ENCODE measurements around the gene EIF4A3. TPM values are rescaled to one million over a fixed set of nuclear protein-coding genes. Genes with fewer than 3 reads are reported as not detected.

The EIF4A3 gene
- total RNA-seq, 1 experiment from 2014 or later: 155 TPM

DNA sequence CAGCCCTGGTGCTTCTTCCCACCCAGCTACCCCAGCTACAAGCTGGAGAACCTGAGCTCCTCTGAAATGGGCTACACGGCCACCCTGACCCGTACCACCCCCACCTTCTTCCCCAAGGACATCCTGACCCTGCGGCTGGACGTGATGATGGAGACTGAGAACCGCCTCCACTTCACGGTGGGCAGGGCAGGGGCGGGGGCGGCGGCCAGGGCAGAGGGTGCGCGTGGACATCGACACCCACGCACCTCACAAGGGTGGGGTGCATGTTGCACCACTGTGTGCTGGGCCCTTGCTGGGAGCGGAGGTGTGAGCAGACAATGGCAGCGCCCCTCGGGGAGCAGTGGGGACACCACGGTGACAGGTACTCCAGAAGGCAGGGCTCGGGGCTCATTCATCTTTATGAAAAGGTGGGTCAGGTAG is 42.0 kb downstream of the EIF4A3 start:
- Histone ChIP-seq H3K36me3 (ENCODE audit: insufficient read depth, low read length, poor library complexity, severe bottlenecking) (no peaks in the 10 kb centered on the region), H3K9me3 (ENCODE audit: low read depth, low read length, poor library complexity, severe bottlenecking) (no peaks in the 10 kb centered on the region), H3K27me3 (replicated peaks; ENCODE audit: insufficient read depth, low read depth, low read length, poor library complexity) (no peaks in the 10 kb centered on the region), H3K4me3 (ENCODE audit: low read depth, low read length, poor library complexity, severe bottlenecking) (no peak overlapping the region), H3K4me1 (ENCODE audit: insufficient read depth, low read length, poor library complexity, severe bottlenecking) (peaks cover 10% of the 10 kb centered on the region), H3K27ac (ENCODE audit: low read depth, low read length, poor library complexity, severe bottlenecking) (no peak overlapping the region)
- CTCF ChIA-PET: no interaction called here
- TF ChIP-seq EZH2 (IDR thresholded peaks at IDR 0.05; ENCODE audit: borderline replicate concordance, low read depth, low read length, poor library complexity, severe bottlenecking): no peak
- TF ChIP-seq, protein P1, sequence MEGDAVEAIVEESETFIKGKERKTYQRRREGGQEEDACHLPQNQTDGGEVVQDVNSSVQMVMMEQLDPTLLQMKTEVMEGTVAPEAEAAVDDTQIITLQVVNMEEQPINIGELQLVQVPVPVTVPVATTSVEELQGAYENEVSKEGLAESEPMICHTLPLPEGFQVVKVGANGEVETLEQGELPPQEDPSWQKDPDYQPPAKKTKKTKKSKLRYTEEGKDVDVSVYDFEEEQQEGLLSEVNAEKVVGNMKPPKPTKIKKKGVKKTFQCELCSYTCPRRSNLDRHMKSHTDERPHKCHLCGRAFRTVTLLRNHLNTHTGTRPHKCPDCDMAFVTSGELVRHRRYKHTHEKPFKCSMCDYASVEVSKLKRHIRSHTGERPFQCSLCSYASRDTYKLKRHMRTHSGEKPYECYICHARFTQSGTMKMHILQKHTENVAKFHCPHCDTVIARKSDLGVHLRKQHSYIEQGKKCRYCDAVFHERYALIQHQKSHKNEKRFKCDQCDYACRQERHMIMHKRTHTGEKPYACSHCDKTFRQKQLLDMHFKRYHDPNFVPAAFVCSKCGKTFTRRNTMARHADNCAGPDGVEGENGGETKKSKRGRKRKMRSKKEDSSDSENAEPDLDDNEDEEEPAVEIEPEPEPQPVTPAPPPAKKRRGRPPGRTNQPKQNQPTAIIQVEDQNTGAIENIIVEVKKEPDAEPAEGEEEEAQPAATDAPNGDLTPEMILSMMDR (conservative IDR thresholded peaks at IDR 0.05; ENCODE audit: low read depth, low read length): no peak
- no TSS peak for BruUV-seq (replicated peaks)
- DNase-seq (ENCODE audit: low spot score): no peak
- intact Hi-C loops (cut with micrococcal nuclease; ENCODE audit: unreplicated experiment): no loop called here
- POLR2A ChIA-PET (ENCODE audit: low non-redundant PET): no interaction called here

DNA sequence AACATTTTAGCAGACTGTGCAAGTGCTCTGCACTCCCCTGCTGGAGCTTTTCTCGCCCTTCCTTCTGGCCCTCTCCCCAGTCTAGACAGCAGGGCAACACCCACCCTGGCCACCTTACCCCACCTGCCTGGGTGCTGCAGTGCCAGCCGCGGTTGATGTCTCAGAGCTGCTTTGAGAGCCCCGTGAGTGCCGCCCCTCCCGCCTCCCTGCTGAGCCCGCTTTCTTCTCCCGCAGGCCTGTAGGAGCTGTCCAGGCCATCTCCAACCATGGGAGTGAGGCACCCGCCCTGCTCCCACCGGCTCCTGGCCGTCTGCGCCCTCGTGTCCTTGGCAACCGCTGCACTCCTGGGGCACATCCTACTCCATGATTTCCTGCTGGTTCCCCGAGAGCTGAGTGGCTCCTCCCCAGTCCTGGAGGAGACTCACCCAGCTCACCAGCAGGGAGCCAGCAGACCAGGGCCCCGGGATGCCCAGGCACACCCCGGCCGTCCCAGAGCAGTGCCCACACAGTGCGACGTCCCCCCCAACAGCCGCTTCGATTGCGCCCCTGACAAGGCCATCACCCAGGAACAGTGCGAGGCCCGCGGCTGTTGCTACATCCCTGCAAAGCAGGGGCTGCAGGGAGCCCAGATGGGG is 42.5 kb downstream of the EIF4A3 start:
- no peak overlapping the region for H3K27ac ChIP-seq (ENCODE audit: low read depth, low read length, poor library complexity, severe bottlenecking)
- H3K9me3 ChIP-seq (ENCODE audit: low read depth, low read length, poor library complexity, severe bottlenecking): no peaks in the 10 kb centered on the region
- ChIA-PET POLR2A (ENCODE audit: low non-redundant PET) (interaction anchor here (0.7 kb wide), 1 partner anchor 494 kb away, joined by 3 read pairs; the partner anchor contains the start of gene RBFOX3), CTCF (no interaction called here)
- no peak for TF ChIP-seq EZH2 (IDR thresholded peaks at IDR 0.05; ENCODE audit: borderline replicate concordance, low read depth, low read length, poor library complexity, severe bottlenecking)
- TF ChIP-seq, protein P1 (conservative IDR thresholded peaks at IDR 0.05; ENCODE audit: low read depth, low read length): no peak
- H3K4me1 ChIP-seq (ENCODE audit: insufficient read depth, low read length, poor library complexity, severe bottlenecking): peaks cover 10% of the 10 kb centered on the region
- intact Hi-C loops (cut with micrococcal nuclease; ENCODE audit: unreplicated experiment): no loop called here
- no peak overlapping the region for H3K4me3 ChIP-seq (ENCODE audit: low read depth, low read length, poor library complexity, severe bottlenecking)
- no peaks in the 10 kb centered on the region for H3K27me3 ChIP-seq (replicated peaks; ENCODE audit: insufficient read depth, low read depth, low read length, poor library complexity)
- DNase-seq (ENCODE audit: low spot score): no peak
- no TSS peak for BruUV-seq (replicated peaks)
- H3K36me3 ChIP-seq (ENCODE audit: insufficient read depth, low read length, poor library complexity, severe bottlenecking): no peaks in the 10 kb centered on the region

DNA sequence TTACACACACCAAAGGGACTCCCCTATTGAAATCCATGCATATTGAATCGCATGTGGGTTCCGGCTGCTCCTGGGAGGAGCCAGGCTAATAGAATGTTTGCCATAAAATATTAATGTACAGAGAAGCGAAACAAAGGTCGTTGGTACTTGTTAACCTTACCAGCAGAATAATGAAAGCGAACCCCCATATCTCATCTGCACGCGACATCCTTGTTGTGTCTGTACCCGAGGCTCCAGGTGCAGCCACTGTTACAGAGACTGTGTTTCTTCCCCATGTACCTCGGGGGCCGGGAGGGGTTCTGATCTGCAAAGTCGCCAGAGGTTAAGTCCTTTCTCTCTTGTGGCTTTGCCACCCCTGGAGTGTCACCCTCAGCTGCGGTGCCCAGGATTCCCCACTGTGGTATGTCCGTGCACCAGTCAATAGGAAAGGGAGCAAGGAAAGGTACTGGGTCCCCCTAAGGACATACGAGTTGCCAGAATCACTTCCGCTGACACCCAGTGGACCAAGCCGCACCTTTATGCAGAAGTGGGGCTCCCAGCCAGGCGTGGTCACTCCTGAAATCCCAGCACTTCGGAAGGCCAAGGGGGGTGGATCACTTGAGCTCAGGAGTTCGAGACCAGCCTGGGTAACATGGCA is 43.4 kb downstream of the EIF4A3 start:
- intact Hi-C loops (cut with micrococcal nuclease; ENCODE audit: unreplicated experiment): no loop called here
- H3K27me3 ChIP-seq (replicated peaks; ENCODE audit: insufficient read depth, low read depth, low read length, poor library complexity): no peaks in the 10 kb centered on the region
- no peaks in the 10 kb centered on the region for H3K36me3 ChIP-seq (ENCODE audit: insufficient read depth, low read length, poor library complexity, severe bottlenecking)
- no peak overlapping the region for H3K27ac ChIP-seq (ENCODE audit: low read depth, low read length, poor library complexity, severe bottlenecking)
- POLR2A ChIA-PET (ENCODE audit: low non-redundant PET): interaction anchor here (0.7 kb wide), 1 partner anchor 493 kb away, joined by 3 read pairs; the partner anchor contains the start of gene RBFOX3
- CTCF ChIA-PET: no interaction called here
- BruUV-seq (replicated peaks): no TSS peak
- DNase-seq (ENCODE audit: low spot score): no peak
- no peak for TF ChIP-seq EZH2 (IDR thresholded peaks at IDR 0.05; ENCODE audit: borderline replicate concordance, low read depth, low read length, poor library complexity, severe bottlenecking)
- TF ChIP-seq, protein P1 (conservative IDR thresholded peaks at IDR 0.05; ENCODE audit: low read depth, low read length): no peak
- peaks cover 10% of the 10 kb centered on the region for H3K4me1 ChIP-seq (ENCODE audit: insufficient read depth, low read length, poor library complexity, severe bottlenecking)
- H3K9me3 ChIP-seq (ENCODE audit: low read depth, low read length, poor library complexity, severe bottlenecking): no peaks in the 10 kb centered on the region
- H3K4me3 ChIP-seq (ENCODE audit: low read depth, low read length, poor library complexity, severe bottlenecking): no peak overlapping the region
